ENCODE measurements around the gene TULP1. TPM values are rescaled to one million over a fixed set of nuclear protein-coding genes. Genes with fewer than 3 reads are reported as not detected.

Gene TULP1
- total and polyA plus RNA-seq, 2 of the 13 experiments (the other 11 are each of a cell fraction or from before 2014, with no cell fraction given) = not detected

GRCh38 chr6:35489995-35490791 is 22.5 kb downstream of the TULP1 start:
- Histone ChIP-seq H3K9ac (ENCODE audit: insufficient read depth, low read depth, low read length) (no peak overlapping the region), H3K36me3 (replicated peaks in 1 of 2; ENCODE audit: control insufficient read depth in 1 of 2, insufficient read depth in 2 of 2, low read length in 2 of 2) (peaks cover 11 to 15% of the 10 kb centered on the region in 2 experiments), H2AFZ (ENCODE audit: low read length) (no peak overlapping the region), H3K27ac (ENCODE audit: extremely low read length, insufficient read depth, low read length) (no peak overlapping the region), H3K27me3 (ENCODE audit: control insufficient read depth in 1 of 2, insufficient read depth in 2 of 2, low read length in 2 of 2) (no peaks in the 10 kb centered on the region), H3K4me1 (ENCODE audit: insufficient read depth, low read length) (peaks cover 43% of the 10 kb centered on the region), H3K4me2 (ENCODE audit: low read depth, low read length) (no peak overlapping the region), H3K4me3 (replicated peaks in 1 of 3; ENCODE audit: insufficient read depth in 1 of 3, low read depth in 2 of 3, low read length in 3 of 3) (no peak overlapping the region), H3K9me3 (ENCODE audit: low read length) (no peaks in the 10 kb centered on the region), H3K79me2 (ENCODE audit: insufficient read depth, low read length) (peaks cover 45% of the 10 kb centered on the region), H4K20me1 (ENCODE audit: insufficient read depth, low read length) (peaks cover 57% of the 10 kb centered on the region; the same call in 1 of the 2 replicates)
- in situ Hi-C loops (cut with HindIII; ENCODE audit: extremely low pct_ligation_motif_present, low pct_unique_long_range_greater_than_20kb) = no loop called here
- no TSS peak for BruUV-seq (replicated peaks)
- ChIA-PET CTCF (ENCODE audit: low intra/inter-chr PET ratio, low total read pairs) (no interaction called here), POLR2A (interaction anchor here (1.3 kb wide), 1 partner anchor 17 kb away, joined by 4 read pairs; no protein-coding TSS in a partner anchor)
- no peak for DNase-seq (ENCODE audit: low spot score)
- ATAC-seq = no peak
- intact Hi-C loops (cut with micrococcal nuclease; ENCODE audit: unreplicated experiment) = no loop called here
- 96% methylated on average over 17 of the region's 28 CpGs for WGBS (ENCODE audit: low lambda C conversion rate)
- no peak for FAIRE-seq
- 0 out of 2 replicates have a peak, but pooled peaks have one; percentile 43 for TF ChIP-seq ZBTB38 (CRISPR knock-in tag; IDR thresholded peaks at IDR 0.05)
- TF ChIP-seq ZEB1 (IDR thresholded peaks at IDR 0.05; ENCODE audit: insufficient replicate concordance, low read depth) = no peak
- TF ChIP-seq SRF (IDR thresholded peaks at IDR 0.05; ENCODE audit: low read depth, low read length) = peak; percentile 76; the same call in 1 of the 2 replicates
- no peak for TF ChIP-seq ESRRA (CRISPR knock-in tag; IDR thresholded peaks at IDR 0.05; ENCODE audit: low read depth)
- TF ChIP-seq RBM39 (IDR thresholded peaks at IDR 0.05; ENCODE audit: low read depth, low read length, poor library complexity, severe bottlenecking) = peak; percentile 14
- no peak for TF ChIP-seq MNT (IDR thresholded peaks at IDR 0.05)
